ENCODE results near the gene ALDH8A1.

Gene ALDH8A1

GRCh38 chr6:134984821-134985220 lies 34.9 kb upstream of the ALDH8A1 start:
- DNase-seq (ENCODE audit: low read depth) = no peak
- no peak overlapping the region for H3K4me3 ChIP-seq (ENCODE audit: low read length)
- TF ChIP-seq, protein P1, sequence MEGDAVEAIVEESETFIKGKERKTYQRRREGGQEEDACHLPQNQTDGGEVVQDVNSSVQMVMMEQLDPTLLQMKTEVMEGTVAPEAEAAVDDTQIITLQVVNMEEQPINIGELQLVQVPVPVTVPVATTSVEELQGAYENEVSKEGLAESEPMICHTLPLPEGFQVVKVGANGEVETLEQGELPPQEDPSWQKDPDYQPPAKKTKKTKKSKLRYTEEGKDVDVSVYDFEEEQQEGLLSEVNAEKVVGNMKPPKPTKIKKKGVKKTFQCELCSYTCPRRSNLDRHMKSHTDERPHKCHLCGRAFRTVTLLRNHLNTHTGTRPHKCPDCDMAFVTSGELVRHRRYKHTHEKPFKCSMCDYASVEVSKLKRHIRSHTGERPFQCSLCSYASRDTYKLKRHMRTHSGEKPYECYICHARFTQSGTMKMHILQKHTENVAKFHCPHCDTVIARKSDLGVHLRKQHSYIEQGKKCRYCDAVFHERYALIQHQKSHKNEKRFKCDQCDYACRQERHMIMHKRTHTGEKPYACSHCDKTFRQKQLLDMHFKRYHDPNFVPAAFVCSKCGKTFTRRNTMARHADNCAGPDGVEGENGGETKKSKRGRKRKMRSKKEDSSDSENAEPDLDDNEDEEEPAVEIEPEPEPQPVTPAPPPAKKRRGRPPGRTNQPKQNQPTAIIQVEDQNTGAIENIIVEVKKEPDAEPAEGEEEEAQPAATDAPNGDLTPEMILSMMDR (conservative IDR thresholded peaks at IDR 0.05; ENCODE audit: low read depth, low read length) = no peak

DNA sequence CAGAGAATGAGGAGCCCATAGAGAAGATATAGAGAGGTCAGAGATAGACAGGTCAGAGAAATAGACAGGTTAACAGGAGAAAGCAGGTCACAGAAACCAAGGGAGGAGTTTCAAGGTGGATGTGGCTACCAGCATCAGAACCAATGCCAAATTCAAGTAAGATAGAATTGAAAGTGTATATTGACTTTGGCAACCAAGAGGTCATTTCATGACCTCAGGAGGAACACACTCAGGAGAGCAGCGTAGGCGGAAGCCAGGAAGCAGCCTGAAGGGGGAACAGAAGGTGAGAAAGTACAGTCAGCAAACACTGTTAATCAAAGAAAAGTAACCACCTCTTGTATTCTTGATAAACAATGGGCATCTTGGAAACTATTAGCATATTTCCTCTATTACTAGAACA lies 33.9 kb upstream of the ALDH8A1 start:
- DNase-seq (ENCODE audit: low read depth) = no peak
- no peak overlapping the region for H3K4me3 ChIP-seq (ENCODE audit: low read length)
- TF ChIP-seq, protein P1 (conservative IDR thresholded peaks at IDR 0.05; ENCODE audit: low read depth, low read length) = no peak

- TF ChIP-seq, protein P1 (conservative IDR thresholded peaks at IDR 0.05; ENCODE audit: low read depth, low read length) = no peak
- no peak overlapping the region for H3K4me3 ChIP-seq (ENCODE audit: low read length)
- DNase-seq (ENCODE audit: low read depth) = no peak
These were observed 32.3 kb upstream of the ALDH8A1 start for GRCh38 chr6:134982161-134982560.

GRCh38 chr6:134980846-134981245 lies 30.9 kb upstream of the ALDH8A1 start:
- TF ChIP-seq, protein P1 (conservative IDR thresholded peaks at IDR 0.05; ENCODE audit: low read depth, low read length) = no peak
- no peak overlapping the region for H3K4me3 ChIP-seq (ENCODE audit: low read length)
- no peak for DNase-seq (ENCODE audit: low read depth)

DNA sequence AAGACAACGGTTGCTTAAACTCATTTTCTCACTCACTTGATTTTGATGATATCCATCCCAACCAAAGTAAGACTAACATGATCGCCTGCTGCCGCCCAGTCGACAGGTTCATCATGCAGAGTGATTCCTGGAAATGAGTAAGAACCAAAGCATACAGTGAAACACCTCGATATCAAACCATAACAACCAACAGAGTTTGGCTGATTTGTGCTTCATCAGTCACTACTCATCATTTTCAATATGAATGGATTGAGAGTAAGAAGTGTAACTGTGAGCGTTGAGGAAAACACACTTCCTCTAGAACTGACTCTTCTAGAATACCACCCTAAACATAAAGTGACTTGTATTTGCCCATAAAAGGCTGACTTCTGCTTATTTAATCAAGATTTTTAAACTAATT lies 29.2 kb upstream of the ALDH8A1 start:
- no peak overlapping the region for H3K4me3 ChIP-seq (ENCODE audit: low read length)
- TF ChIP-seq, protein P1 (conservative IDR thresholded peaks at IDR 0.05; ENCODE audit: low read depth, low read length) = no peak
- no peak for DNase-seq (ENCODE audit: low read depth)

DNA sequence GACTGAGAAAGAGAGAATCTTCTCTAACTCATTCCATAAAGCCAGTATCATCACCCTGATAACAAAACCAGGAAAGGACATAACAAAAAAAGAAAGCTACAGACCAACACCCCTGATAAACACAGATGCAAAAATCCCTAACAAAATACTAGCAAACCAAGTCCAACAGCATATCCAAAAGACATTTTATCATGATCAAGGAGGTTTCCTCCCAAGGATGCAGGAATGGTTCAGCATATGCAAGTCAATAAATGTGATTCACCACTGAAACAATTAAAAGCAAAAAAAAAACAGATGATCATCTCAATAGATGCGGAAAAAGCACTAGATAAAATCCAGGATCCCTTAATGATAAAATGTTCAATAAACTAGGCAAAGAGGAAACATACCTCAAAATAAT lies 24.5 kb upstream of the ALDH8A1 start:
- DNase-seq (ENCODE audit: low read depth) = no peak
- no peak overlapping the region for H3K4me3 ChIP-seq (ENCODE audit: low read length)
- TF ChIP-seq, protein P1 (conservative IDR thresholded peaks at IDR 0.05; ENCODE audit: low read depth, low read length) = no peak

DNA sequence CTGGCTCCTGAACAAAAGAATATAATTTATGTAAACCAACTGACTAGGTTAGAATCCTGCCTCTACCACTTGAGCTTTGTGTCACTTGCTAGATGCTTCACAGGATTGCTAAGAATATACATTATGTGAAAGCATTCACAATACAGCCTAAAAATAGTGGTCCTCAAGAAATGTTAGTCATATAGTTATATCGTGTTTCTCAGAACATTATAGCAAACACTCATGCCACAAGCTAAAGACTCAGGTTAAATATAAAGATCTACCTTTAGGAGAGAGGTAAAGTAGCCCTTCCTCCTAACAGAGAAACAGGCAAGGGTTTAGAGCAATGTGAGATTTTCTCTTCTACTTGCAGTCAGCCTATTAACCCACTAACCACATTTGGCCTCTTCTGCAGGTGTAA lies 17.8 kb upstream of the ALDH8A1 start:
- DNase-seq (ENCODE audit: low read depth) = no peak
- H3K4me3 ChIP-seq (ENCODE audit: low read length) = no peak overlapping the region
- TF ChIP-seq, protein P1 (conservative IDR thresholded peaks at IDR 0.05; ENCODE audit: low read depth, low read length) = no peak
